GM12874 (cell line): ENCODE results near the gene PROK1.
A peak's percentile ranks its signal among the peaks of the same experiment; 100 is the strongest.

Experiments
- CTCF ChIP-seq: IDR thresholded peaks from 2 replicates; pipeline ENCODE4 v1.5.1; 2011; ENCODE audit warnings: low read depth, mild to moderate bottlenecking, control low read depth, low read length, moderate library complexity; ENCODE audit not compliant: insufficient read depth

The PROK1 gene

GRCh38 chr1:110453829-110454228 lies 2.9 kb downstream of the PROK1 start:
- TF ChIP-seq CTCF, result no peak

GRCh38 chr1:110454328-110454727 lies 3.4 kb downstream of the PROK1 start:
- no peak for TF ChIP-seq CTCF

- no peak for TF ChIP-seq CTCF
These were observed 4.2 kb downstream of the PROK1 start for GRCh38 chr1:110455151-110455550.

- TF ChIP-seq CTCF, result no peak
These were observed 6.3 kb downstream of the PROK1 start for GRCh38 chr1:110457206-110457605.

GRCh38 chr1:110460253-110461220 lies 9.6 kb downstream of the PROK1 start:
- peak; percentile 85 for TF ChIP-seq CTCF

- no peak for TF ChIP-seq CTCF
These were observed 11.1 kb downstream of the PROK1 start for GRCh38 chr1:110462093-110462492.

GRCh38 chr1:110462964-110463363 lies 12.0 kb downstream of the PROK1 start:
- no peak for TF ChIP-seq CTCF
